Dendritic cell treated with granulocyte-macrophage colony-stimulating factor and Interleukin-4, amounts not matched to agents 40 ng/mL and 50 ng/mL, for 4 days (primary cell): ENCODE data around the gene TCERG1.
"Not testable (repeated sequence)": the region's sequence is repeated elsewhere in the genome, so short reads cannot be mapped to it uniquely, and the experiment has no call there.

ENCODE experiments used
- H3K27ac Mint-ChIP-seq: one replicate; pipeline ENCODE4 v1.8.0; 2022; ENCODE audit warnings: mild to moderate bottlenecking, mixed read lengths
- H3K27me3 Mint-ChIP-seq: one replicate; pipeline ENCODE4 v1.8.0; 2022; ENCODE audit warnings: mild to moderate bottlenecking, mixed read lengths
- H3K36me3 Mint-ChIP-seq: one replicate; pipeline ENCODE4 v1.8.0; 2022; ENCODE audit warnings: low read depth, mixed read lengths
- H3K4me1 Mint-ChIP-seq: one replicate; pipeline ENCODE4 v1.8.0; 2022; ENCODE audit warnings: low read depth, mixed read lengths
- H3K4me3 Mint-ChIP-seq: one replicate; pipeline ENCODE4 v1.8.0; 2022; ENCODE audit warnings: mild to moderate bottlenecking, moderate library complexity, mixed read lengths
- H3K9me3 Mint-ChIP-seq: one replicate; pipeline ENCODE4 v1.8.0; 2022; ENCODE audit warnings: mixed read lengths
- intact Hi-C: fragments of 100-400 bp; cut with micrococcal nuclease; formaldehyde crosslinking; loops from one replicate; pipeline ENCODE4 v1.15.0; 2022

Gene TCERG1

DNA sequence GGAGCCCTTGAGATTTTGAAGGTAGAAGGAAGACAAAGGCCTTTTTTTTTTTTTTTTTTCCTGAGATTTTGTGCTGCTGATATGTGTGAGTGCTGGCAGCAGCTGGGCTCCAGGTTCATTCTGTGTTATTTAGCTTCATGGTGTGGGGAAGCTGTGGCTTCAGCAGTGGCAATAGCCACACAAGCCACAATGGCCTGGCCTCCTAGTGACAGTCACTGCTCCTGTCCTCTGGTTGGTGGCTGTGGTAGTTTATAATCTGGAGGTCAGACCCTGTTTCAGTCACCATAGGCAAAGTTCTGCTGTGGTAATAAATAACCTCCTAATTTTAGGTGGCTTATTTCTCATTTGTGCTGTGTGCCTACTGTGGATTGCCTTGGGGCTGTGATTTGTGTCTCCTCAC is 97.1 kb downstream of the TCERG1 start:
- Mint-ChIP-seq H3K9me3 (no peaks in the 10 kb centered on the region), H3K27ac (no peak overlapping the region), H3K4me1 (peaks cover 5% of the 10 kb centered on the region), H3K4me3 (no peak overlapping the region), H3K36me3 (no peaks in the 10 kb centered on the region), H3K27me3 (peaks cover 4% of the 10 kb centered on the region)
- intact Hi-C loops = no loop called here

GRCh38 chr5:146548781-146549449 is 101.8 kb downstream of the TCERG1 start:
- intact Hi-C loops = no loop called here
- Mint-ChIP-seq H3K4me1 (no peaks in the 10 kb centered on the region), H3K27me3 (peaks cover 4% of the 10 kb centered on the region), H3K4me3 (no peak overlapping the region), H3K27ac (no peak overlapping the region), H3K9me3 (no peaks in the 10 kb centered on the region), H3K36me3 (no peaks in the 10 kb centered on the region)

- no peaks in the 10 kb centered on the region for H3K9me3 Mint-ChIP-seq
- H3K4me3 Mint-ChIP-seq = no peak overlapping the region
- peaks cover 4% of the 10 kb centered on the region for H3K27me3 Mint-ChIP-seq
- H3K36me3 Mint-ChIP-seq = no peaks in the 10 kb centered on the region
- intact Hi-C loops = no loop called here
- no peaks in the 10 kb centered on the region for H3K4me1 Mint-ChIP-seq
- H3K27ac Mint-ChIP-seq = no peak overlapping the region
Observed at GRCh38 chr5:146549615-146550014, 102.5 kb downstream of the TCERG1 start.

GRCh38 chr5:146553446-146553845 is 106.3 kb downstream of the TCERG1 start:
- no peaks in the 10 kb centered on the region for H3K4me1 Mint-ChIP-seq
- intact Hi-C loops = no loop called here
- no peak overlapping the region for H3K4me3 Mint-ChIP-seq
- peaks cover 4% of the 10 kb centered on the region for H3K27me3 Mint-ChIP-seq
- H3K9me3 Mint-ChIP-seq = no peaks in the 10 kb centered on the region
- H3K27ac Mint-ChIP-seq = no peak overlapping the region
- H3K36me3 Mint-ChIP-seq = no peaks in the 10 kb centered on the region

- H3K4me1 Mint-ChIP-seq, intact Hi-C loops, H3K27me3 Mint-ChIP-seq, H3K27ac Mint-ChIP-seq, H3K4me3 Mint-ChIP-seq, H3K36me3 Mint-ChIP-seq, H3K9me3 Mint-ChIP-seq: not testable (repeated sequence)
Observed at GRCh38 chr5:146556884-146557283, 109.8 kb downstream of the TCERG1 start.

- Mint-ChIP-seq H3K36me3 (no peaks in the 10 kb centered on the region), H3K4me1 (no peaks in the 10 kb centered on the region), H3K9me3 (no peaks in the 10 kb centered on the region), H3K27ac (no peak overlapping the region), H3K27me3 (no peaks in the 10 kb centered on the region), H3K4me3 (no peak overlapping the region)
- intact Hi-C loops = no loop called here
Observed at GRCh38 chr5:146560205-146560812, 113.2 kb downstream of the TCERG1 start.
